Activated naive CD4-positive, alpha-beta T cell treated with Interleukin-2 at 50 U/mL for 16 hours (primary cell): Measurements from ENCODE around the gene FZR1.

ENCODE experiments used
- DNase-seq: peaks from one replicate; pipeline ENCODE4 v3.0.0-alpha.2; 2020

Gene FZR1

DNA sequence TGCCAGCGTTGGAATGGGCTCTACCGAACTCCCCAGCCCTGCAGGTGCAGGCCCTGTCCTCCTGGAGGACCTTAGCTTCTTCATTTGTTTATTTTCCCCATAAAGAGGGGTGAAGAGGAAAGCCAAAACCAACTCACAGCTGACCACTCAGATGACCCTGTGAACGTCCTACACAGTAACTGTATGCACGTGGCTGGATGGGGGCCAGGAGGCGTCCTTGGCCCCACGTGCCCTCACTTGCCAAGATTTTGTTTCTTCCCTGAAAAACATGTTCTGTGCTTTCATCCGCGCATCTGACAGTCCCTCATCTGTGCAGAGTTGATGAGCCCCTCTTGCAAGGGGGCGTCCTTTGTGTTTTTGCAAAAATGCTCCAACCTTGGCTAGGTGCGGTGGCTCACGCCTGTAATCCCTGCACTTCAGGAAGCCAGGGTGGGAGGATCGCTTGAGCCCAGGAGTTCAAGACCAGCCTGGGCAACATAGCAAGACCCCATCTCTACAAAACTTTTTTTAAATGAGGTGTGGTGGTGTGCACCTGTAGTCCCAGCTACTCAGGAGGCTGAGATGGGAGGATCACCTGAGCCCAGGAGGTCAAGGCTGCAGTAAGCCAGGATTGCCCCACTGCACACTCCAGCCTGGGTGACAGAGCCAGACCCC is 27.6 kb downstream of the FZR1 start:
- no peak for DNase-seq

- DNase-seq, result no peak
These were observed 28.5 kb downstream of the FZR1 start for GRCh38 chr19:3534375-3535234.

- DNase-seq, result no peak
These were observed 29.1 kb downstream of the FZR1 start for GRCh38 chr19:3535235-3535535.

- no peak for DNase-seq
These were observed 29.5 kb downstream of the FZR1 start for GRCh38 chr19:3535563-3535965.

DNA sequence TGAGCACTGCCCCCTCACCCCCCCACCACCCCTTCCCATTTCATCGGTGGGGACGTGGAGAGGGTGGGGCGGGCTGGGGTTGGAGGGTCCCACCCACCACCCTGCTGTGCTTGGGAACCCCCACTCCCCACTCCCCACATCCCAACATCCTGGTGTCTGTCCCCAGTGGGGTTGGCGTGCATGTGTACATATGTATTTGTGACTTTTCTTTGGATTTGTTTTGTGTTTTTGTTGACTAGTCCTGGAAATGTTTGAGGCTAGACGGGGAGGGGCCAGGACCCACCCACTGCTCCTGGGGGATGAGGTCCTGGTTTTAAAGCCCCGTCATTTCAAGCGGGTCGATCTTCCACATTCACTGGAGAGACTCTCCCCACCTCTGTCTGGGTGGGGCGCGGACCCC is 29.9 kb downstream of the FZR1 start:
- no peak for DNase-seq

GRCh38 chr19:3536429-3537100 is 30.5 kb downstream of the FZR1 start:
- no peak for DNase-seq

- DNase-seq, result no peak
These were observed 31.0 kb downstream of the FZR1 start for GRCh38 chr19:3537101-3537437.

DNA sequence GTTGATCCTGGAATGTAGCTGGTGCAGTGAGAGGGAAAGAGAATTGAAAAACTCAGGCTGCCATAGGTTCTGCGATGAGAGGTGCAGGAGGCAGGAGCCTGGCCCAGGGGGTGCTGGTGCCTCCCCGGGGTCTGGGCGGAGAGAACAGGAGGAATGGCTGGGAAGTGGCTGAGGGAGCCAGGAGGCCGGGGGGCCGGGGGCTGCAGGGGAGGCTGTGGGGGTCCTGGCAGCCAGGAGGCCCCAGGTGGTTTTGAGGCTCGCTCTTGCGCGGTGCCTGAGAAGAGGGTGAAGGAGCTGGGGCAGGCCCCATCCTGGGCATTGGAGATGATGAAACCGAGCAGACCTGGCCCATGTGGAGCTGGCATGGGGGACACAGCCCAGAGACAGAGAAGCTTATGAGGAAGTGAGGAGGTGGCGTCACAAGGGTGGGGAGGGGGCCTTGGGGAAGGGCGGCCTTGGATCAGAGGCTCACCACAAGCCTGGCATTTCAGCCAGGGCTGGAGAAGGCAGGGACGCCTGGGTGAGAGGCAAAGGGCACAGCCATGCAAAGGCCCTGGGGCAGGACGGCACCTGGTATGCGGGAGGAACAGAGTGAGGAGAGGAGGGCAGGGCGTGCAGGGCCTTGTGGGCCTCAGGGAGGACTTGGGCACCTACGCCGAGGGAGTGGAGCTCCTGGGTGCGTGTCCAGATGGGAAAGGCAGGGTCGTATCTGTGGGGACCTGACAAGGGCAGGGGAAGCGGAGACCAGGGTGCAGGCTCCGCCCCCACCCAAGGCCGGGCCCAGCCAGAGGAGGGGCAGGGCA is 31.5 kb downstream of the FZR1 start:
- DNase-seq, result no peak

DNA sequence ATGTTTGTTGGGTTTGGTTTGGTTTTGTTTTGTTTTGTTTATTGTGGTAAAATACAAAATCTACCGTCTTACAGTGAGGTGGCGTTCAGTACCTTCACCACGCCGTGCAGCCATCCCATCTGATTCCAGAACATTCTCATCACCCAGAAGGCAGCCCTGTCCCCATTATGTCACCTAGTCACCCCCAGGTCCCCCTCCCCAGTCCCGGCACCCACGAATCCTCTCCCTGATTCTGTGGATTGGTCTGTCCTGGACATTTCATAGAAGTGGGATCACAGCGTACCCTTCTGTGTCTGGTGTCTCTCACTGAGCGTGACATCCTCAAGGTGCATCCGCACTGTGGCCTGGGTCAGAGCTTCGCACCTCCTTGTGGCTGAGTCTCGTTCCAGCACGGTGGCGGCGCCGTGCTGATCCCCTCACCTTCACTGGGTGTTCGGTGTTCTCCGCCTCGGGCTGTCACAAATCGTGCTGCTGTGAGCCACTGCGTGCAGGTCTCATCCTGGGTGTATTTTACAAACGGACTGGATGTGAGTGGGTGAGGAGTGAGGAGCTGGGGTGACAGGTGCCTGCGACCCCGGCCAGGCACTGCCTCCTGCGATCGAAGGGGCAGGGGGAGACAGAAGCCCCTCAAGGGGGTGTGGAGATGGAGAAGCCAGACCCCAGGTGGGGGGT is 32.3 kb downstream of the FZR1 start:
- DNase-seq, result no peak

- DNase-seq, result no peak
These were observed 33.0 kb downstream of the FZR1 start, which contains the start of gene TEKTIP1 for GRCh38 chr19:3538965-3539755. TEKTIP1 (plus strand) TSS chr19:3539174; CDS start chr19:3539178, 4 bp downstream.

DNA sequence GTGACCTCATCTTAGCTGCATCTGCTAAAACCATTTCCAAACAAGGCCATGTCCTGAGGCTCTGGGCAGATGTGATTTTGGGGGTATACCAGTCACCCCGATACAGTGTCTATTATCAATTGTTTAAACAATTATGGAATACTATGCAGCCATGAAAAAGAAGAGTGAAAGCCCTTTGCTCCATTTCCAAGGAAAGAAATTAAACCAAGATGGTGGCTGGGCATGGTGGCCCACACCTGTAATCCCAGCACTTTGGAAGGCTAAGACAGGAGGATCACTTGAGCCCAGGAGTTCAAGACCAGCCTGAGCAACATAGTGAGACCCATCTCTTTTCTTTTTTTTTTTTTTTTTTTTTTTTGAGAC is 33.6 kb downstream of the FZR1 start:
- DNase-seq, result no peak

GRCh38 chr19:3543150-3544057 is 37.3 kb downstream of the FZR1 start:
- DNase-seq, result no peak

DNA sequence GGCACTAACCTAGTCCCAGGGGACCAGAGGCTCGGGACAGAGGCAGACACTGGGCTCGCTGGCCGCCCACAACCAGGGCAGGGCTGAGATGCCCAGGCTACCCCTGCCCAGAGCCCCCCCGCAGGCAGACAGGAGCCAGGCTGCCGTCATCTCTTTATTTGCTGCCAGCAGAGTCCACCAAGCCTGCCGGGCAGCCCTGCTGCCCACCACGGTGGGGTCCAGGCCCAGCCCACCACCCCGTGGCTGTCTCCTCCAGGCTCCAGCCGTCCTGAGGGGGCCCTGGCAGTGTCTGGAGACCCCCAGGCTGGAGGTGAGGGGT is 37.9 kb downstream of the FZR1 start:
- no peak for DNase-seq

- peak; percentile 82 for DNase-seq
These were observed 38.9 kb downstream of the FZR1 start for GRCh38 chr19:3544742-3545668.

- no peak for DNase-seq
These were observed 39.5 kb downstream of the FZR1 start for GRCh38 chr19:3545669-3546034.

DNA sequence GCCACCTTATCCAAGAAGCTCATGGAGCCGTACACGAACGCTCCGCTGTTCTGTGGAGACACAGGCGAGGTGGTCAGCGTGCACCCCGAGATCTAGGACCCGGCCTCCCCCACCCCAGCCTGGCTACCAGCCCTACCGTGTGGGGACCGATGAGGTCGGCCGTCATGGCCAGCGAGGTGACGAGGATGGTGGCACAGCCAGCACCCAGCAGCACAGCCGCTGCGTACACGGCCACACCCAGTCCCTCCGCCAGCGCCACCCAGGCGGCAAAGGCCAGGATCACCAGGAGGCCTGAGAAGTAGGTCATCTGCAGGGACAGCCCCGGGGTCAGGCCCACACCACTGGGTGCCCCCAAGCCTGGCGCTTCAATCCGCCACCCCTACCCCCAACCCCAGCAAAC is 40.0 kb downstream of the FZR1 start:
- DNase-seq, result no peak

DNA sequence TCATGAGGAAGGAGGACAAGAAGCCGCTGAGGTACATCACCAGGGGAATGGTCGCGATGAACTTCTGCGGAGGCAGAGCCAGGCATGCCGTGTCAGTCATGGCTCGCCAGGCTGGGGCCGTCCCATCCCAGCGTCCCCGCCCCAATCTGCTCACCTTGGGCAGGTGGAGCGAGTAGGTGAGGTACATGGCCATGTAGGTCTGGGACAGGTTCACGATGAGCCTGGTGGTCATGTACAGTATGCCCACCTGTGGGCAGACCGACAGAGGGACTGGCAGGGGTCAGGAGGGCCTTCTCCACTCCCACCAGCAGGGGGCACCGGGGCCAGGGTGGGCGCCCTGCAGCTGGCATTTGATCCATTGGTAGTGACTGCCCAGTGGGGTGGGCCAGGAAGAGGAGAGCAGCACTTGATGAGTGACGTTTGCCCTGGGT is 41.2 kb downstream of the FZR1 start:
- DNase-seq, result peak; percentile 39

- DNase-seq, result no peak
These were observed 41.7 kb downstream of the FZR1 start for GRCh38 chr19:3547767-3548282.

DNA sequence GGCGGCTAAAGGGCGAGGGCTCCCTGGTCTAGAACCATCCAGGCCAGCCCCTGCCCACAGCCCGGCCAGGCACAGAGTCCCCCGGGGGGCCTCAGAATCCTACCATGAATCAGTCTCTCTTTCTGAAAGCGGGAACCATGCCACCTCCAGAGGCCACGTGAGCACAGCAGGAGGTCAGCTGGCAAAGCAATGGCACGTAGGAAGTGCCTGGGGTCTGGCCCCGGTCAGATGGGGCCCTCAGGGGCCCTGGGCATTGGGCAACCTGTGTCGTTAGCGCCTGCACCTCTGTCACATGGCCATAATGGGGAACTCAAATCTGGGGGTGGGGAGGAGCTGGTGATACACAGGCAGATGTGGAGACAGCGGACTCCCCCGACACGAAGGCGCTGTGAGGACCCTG is 42.5 kb downstream of the FZR1 start:
- no peak for DNase-seq

GRCh38 chr19:3549816-3550215 is 43.7 kb downstream of the FZR1 start:
- no peak for DNase-seq
